Stomach (tissue), 9 donors: ENCODE results near the gene ATP2B2. TPM values are rescaled to one million over a fixed set of nuclear protein-coding genes. Genes with fewer than 3 reads are reported as not detected.

Experiments used
- DNase-seq, 2 donors: peaks; one replicate each; pipeline versions ENCODE4 v3.0.0 to v3.0.0-alpha.2; 2013 to 2019
- H3K27ac ChIP-seq, 5 donors: fragments of 200-600 bp in 4 of 5; sonication (generic) in 4 of 5; one replicate each; pipeline ENCODE4 v1.5.1; 2013 to 2019; ENCODE audit warnings: mild to moderate bottlenecking in 1 of 5, moderate library complexity in 1 of 5
- H3K27me3 ChIP-seq, 3 donors: fragments of 200-600 bp; sonication (generic); one replicate each; pipeline ENCODE4 v1.5.1; 2017 to 2019; ENCODE audit warnings: mixed run types in 1 of 3
- H3K36me3 ChIP-seq, 4 donors: fragments of 200-600 bp; sonication (generic); 1 replicate in 3 of 4; 2 replicates in 1 of 4; pipeline ENCODE4 v1.5.1; 2016 to 2019
- H3K4me1 ChIP-seq, 4 donors: fragments of 200-600 bp; sonication (generic); one replicate each; pipeline ENCODE4 v1.5.1; 2016 to 2019
- H3K4me3 ChIP-seq, 4 donors: fragments of 200-600 bp; sonication (generic) in 3 of 4; one replicate each; pipeline ENCODE4 v1.5.1; 2016 to 2019; ENCODE audit warnings: mild to moderate bottlenecking in 1 of 4
- H3K9me3 ChIP-seq, 4 donors: fragments of 200-600 bp; sonication (generic); one replicate each; pipeline ENCODE4 v1.5.1; 2016 to 2019
- CTCF ChIP-seq, 7 experiments: fragments of 450-650 bp in 4 of 7; fragments of 200-600 bp in 3 of 7; sonication (generic) in 3 of 7; IDR thresholded peaks; one replicate each; pipeline ENCODE4 v1.5.1; 2016 to 2019; ENCODE audit warnings: antibody characterized with exemption in 7 of 7, control low read depth in 2 of 7, mild to moderate bottlenecking in 1 of 7
- EP300 ChIP-seq: sonication (generic); formaldehyde crosslinking; IDR thresholded peaks from one replicate; pipeline ENCODE4 v1.6.1; 2017; ENCODE audit warnings: antibody characterized with exemption
- POLR2A ChIP-seq, 4 donors: fragments of 450-650 bp; IDR thresholded peaks; one replicate each; pipeline ENCODE4 v1.6.1; 2016; ENCODE audit warnings: antibody characterized with exemption in 4 of 4, control low read depth in 2 of 4, mild to moderate bottlenecking in 1 of 4, moderate library complexity in 1 of 4
- POLR2AphosphoS5 ChIP-seq, 3 donors: sonication (generic); formaldehyde crosslinking; IDR thresholded peaks; one replicate each; pipeline ENCODE4 v1.6.1; 2016; ENCODE audit warnings: antibody characterized with exemption in 3 of 3
- WGBS, 5 donors: extraction: QIAGEN DNeasy Blood & Tissue Kit in 3 of 5; methylation state at CpG; one replicate each; pipeline versions ENCODE4 v1.1.5 to v1.1.7; 2013 to 2018; 5-methylcytosine and 5-hydroxymethylcytosine counted together
- intact Hi-C: fragments of 100-400 bp; cut with DNase I; formaldehyde crosslinking; loops from one replicate; pipeline ENCODE4 v1.15.1; 2023; ENCODE audit warnings: low total_unique reads
- polyA plus RNA-seq, 3 donors: library from polyadenylated mRNA; stranded (reverse); fragments of 200-250 nt; gene quantifications; one replicate each; pipeline ENCODE4 v1.2.3, GENCODE V29; 2013
- total RNA-seq, 5 donors: library from RNA; depleted of rRNA; stranded (reverse); fragments of >200 nt; gene quantifications; one replicate each; pipeline versions ENCODE4 v1.1.0 to v1.2.3, GENCODE V29; 2014 to 2016
- donor health status: healthy with polysubstance abuse.
- donor health status: Bipolar disorder and iron deficiency.
- donor health status: healthy.

ATP2B2 gene
- total and polyA plus RNA-seq, 8 donors = 0.03 to 0.37 TPM; not detected in 6

GRCh38 chr3:10503217-10503796 lies 2.1 kb downstream of the ATP2B2 start:
- Histone ChIP-seq H3K4me3 (no peak overlapping the region), H3K36me3 (no peaks in the 10 kb centered on the region), H3K27me3 (peaks cover 0 to 75% (median 39%) of the 10 kb centered on the region in 3 donors), H3K4me1 (peaks cover 12 to 14% (median 13%) of the 10 kb centered on the region in 4 donors), H3K9me3 (no peaks in the 10 kb centered on the region), H3K27ac (no peak overlapping the region)
- DNase-seq = no peak
- TF ChIP-seq POLR2AphosphoS5 (IDR thresholded peaks at IDR 0.05) = no peak
- WGBS, 5 donors = 69 to 79% (median 75%) methylated on average over 13 to 15 of the region's 15 CpGs
- intact Hi-C loops = no loop called here

- 75 to 80% (median 79%) methylated on average over 12 of the region's 12 CpGs for WGBS, 5 donors
- no peak for TF ChIP-seq POLR2AphosphoS5 (IDR thresholded peaks at IDR 0.05)
Observed at GRCh38 chr3:10502185-10502880, 3.1 kb downstream of the ATP2B2 start.

GRCh38 chr3:10501664-10502052 lies 3.7 kb downstream of the ATP2B2 start:
- Histone ChIP-seq H3K27me3 (peaks cover 0 to 70% (median 39%) of the 10 kb centered on the region in 3 donors), H3K36me3 (no peaks in the 10 kb centered on the region), H3K4me3 (no peak overlapping the region), H3K27ac (no peak overlapping the region), H3K9me3 (no peaks in the 10 kb centered on the region), H3K4me1 (peaks cover 12 to 14% (median 13%) of the 10 kb centered on the region in 4 donors)
- intact Hi-C loops = no loop called here
- 60 to 70% (median 66%) methylated on average over 3 of the region's 3 CpGs for WGBS, 5 donors
- no peak for TF ChIP-seq POLR2AphosphoS5 (IDR thresholded peaks at IDR 0.05)
- TF ChIP-seq CTCF (IDR thresholded peaks at IDR 0.05) = no peak
- no peak for TF ChIP-seq POLR2A (IDR thresholded peaks at IDR 0.05)
- TF ChIP-seq EP300 = no peak
- no peak for DNase-seq

More at GRCh38 chr3:10502185-10502880, 3.1 kb downstream of the ATP2B2 start:
- DNase-seq = no peak
- H3K36me3 ChIP-seq = no peaks in the 10 kb centered on the region
- no peak overlapping the region for H3K4me3 ChIP-seq
- peaks cover 0 to 76% (median 39%) of the 10 kb centered on the region in 3 donors for H3K27me3 ChIP-seq
- peaks cover 12 to 14% (median 13%) of the 10 kb centered on the region in 4 donors for H3K4me1 ChIP-seq
- H3K27ac ChIP-seq = no peak overlapping the region
- no peaks in the 10 kb centered on the region for H3K9me3 ChIP-seq
- intact Hi-C loops = no loop called here

- no peak for DNase-seq
- peaks cover 0 to 63% (median 33%) of the 10 kb centered on the region in 3 donors for H3K27me3 ChIP-seq
- H3K4me1 ChIP-seq = peaks cover 11 to 13% (median 12%) of the 10 kb centered on the region in 4 donors
- H3K4me3 ChIP-seq = no peak overlapping the region
- H3K9me3 ChIP-seq = no peaks in the 10 kb centered on the region
- no peaks in the 10 kb centered on the region for H3K36me3 ChIP-seq
- 60 to 68% (median 65%) methylated on average over 14 to 19 of the region's 19 CpGs for WGBS, 5 donors
- intact Hi-C loops = no loop called here
- TF ChIP-seq EP300 (no peak), POLR2AphosphoS5 (IDR thresholded peaks at IDR 0.05) (no peak), CTCF (IDR thresholded peaks at IDR 0.05) (no peak), POLR2A (IDR thresholded peaks at IDR 0.05) (no peak)
- H3K27ac ChIP-seq = no peak overlapping the region
Observed at GRCh38 chr3:10500717-10501663, 4.4 kb downstream of the ATP2B2 start.

GRCh38 chr3:10498271-10498670 lies 7.1 kb downstream of the ATP2B2 start:
- Histone ChIP-seq H3K4me3 (no peak overlapping the region), H3K36me3 (no peaks in the 10 kb centered on the region), H3K4me1 (peaks cover 0 to 5% (median 0%) of the 10 kb centered on the region in 4 donors), H3K27ac (no peak overlapping the region), H3K9me3 (no peaks in the 10 kb centered on the region), H3K27me3 (peaks cover 0 to 37% (median 6%) of the 10 kb centered on the region in 3 donors)
- intact Hi-C loops = no loop called here
- TF ChIP-seq POLR2A (IDR thresholded peaks at IDR 0.05) = no peak
- no peak for TF ChIP-seq CTCF (IDR thresholded peaks at IDR 0.05)
- no peak for TF ChIP-seq EP300
- TF ChIP-seq POLR2AphosphoS5 (IDR thresholded peaks at IDR 0.05) = no peak
- no peak for DNase-seq
- 80 to 91% (median 84%) methylated on average over 8 to 11 of the region's 11 CpGs for WGBS, 5 donors
